OCI-LY3 (cell line): ENCODE results near the gene ZC3H10.

ENCODE experiments used
- H2AFZ ChIP-seq: fragments of 200-600, 300-600 bp; shearing (Covaris generic); 2 replicates; pipeline ENCODE4 v1.6.0; 2014; ENCODE audit warnings: antibody characterized with exemption, low read depth, low read length
- H3K27ac ChIP-seq: fragments of 200-600, 300-600 bp; sonication (generic); 2 replicates; pipeline ENCODE4 v1.5.1; 2014; ENCODE audit warnings: mild to moderate bottlenecking, low read length, moderate library complexity, mixed read lengths
- H3K27me3 ChIP-seq: fragments of 200-600, 300-600 bp; sonication (generic); 2 replicates; pipeline ENCODE4 v1.6.1; 2014; ENCODE audit warnings: low read depth, low read length, mixed read lengths
- H3K36me3 ChIP-seq: fragments of 200-600, 300-600 bp; sonication (generic); replicated peaks from 2 replicates; pipeline ENCODE3; 2014; ENCODE audit warnings: low read depth, low read length, mixed read lengths
- H3K4me1 ChIP-seq: fragments of 300-600, 200-600 bp; sonication (generic); 2 replicates; pipeline ENCODE4 v1.6.1; 2014; ENCODE audit warnings: low read length, mixed read lengths
- H3K4me2 ChIP-seq: fragments of 200-600, 300-600 bp; sonication (generic); 2 replicates; pipeline ENCODE4 v1.6.1; 2014; ENCODE audit warnings: low read length, mixed read lengths
- H3K4me3 ChIP-seq: fragments of 300-600, 200-600 bp; sonication (generic); 2 replicates; pipeline ENCODE4 v1.5.1; 2014; ENCODE audit warnings: antibody characterized with exemption, mild to moderate bottlenecking, low read length, moderate library complexity
- H3K79me2 ChIP-seq: fragments of 300-600, 200-600 bp; shearing (Covaris generic); 2 replicates; pipeline ENCODE4 v1.6.1; 2014; ENCODE audit warnings: mild to moderate bottlenecking, low read length, mixed read lengths
- H3K9ac ChIP-seq: fragments of 300-600, 200-600 bp; shearing (Covaris generic); 2 replicates; pipeline ENCODE4 v1.6.0; 2014; ENCODE audit warnings: mild to moderate bottlenecking, low read length, moderate library complexity
- H3K9me3 ChIP-seq: fragments of 200-600, 300-600 bp; shearing (Covaris generic); 2 replicates; pipeline ENCODE4 v1.6.1; 2014; ENCODE audit warnings: low read length, mixed read lengths; ENCODE audit not compliant: insufficient read depth
- H4K20me1 ChIP-seq: fragments of 200-600, 300-600 bp; sonication (generic); 2 replicates; pipeline ENCODE4 v1.6.1; 2016; ENCODE audit warnings: low read length, mixed read lengths; ENCODE audit not compliant: insufficient read depth
- CTCF ChIP-seq: fragments of 200-600, 300-600 bp; sonication (generic); IDR thresholded peaks from 2 replicates; pipeline ENCODE4 v1.5.1; 2014; ENCODE audit warnings: antibody characterized with exemption, low read length, low read depth
- EZH2phosphoT487 ChIP-seq: fragments of 200-600 bp; shearing (Covaris generic); IDR thresholded peaks from 2 replicates; pipeline ENCODE4 v1.6.1; 2018; ENCODE audit warnings: antibody characterized with exemption, mixed run types, low read depth

The ZC3H10 gene

DNA sequence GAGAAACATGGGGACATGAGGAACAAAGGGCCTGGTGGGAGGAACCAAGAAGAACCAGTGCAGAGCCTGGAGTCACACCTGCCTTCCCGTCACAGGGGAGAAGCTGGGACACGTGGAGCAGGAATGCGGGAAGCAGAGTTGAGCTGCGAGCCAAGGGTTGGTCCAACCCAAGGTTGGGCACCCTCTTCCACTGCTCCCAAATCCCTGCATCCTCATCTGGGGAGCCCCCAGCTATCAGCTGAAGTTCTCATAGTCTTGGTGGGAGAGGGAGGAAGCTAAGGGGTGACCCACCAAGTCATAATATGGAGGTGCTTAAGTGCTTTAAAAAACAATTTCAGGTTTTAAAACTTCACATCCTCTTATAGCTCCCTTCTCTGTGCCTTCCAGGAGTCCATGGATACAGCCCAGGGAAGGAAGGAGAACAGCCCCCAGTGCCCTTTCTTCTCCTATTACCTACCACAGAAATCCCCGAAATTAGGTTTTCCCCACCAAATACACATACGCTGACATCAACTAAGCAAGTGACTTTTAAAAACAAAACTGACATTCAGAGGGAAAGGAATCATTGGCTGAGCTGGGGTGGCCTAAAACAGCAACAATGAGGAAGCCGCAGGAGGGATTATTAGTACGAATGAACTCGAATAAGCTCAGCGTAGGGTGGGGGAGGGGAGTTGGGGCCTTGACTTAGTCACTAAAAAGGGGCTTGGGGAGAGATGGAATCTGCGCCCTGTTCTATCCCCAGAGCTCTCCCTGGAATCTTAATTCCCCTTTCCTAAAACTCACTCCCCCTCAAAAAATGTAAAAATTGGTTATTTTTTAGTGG is 44.6 kb downstream of the ZC3H10 start:
- H4K20me1 ChIP-seq: peaks cover 24% of the 10 kb centered on the region
- no peak for TF ChIP-seq CTCF
- TF ChIP-seq EZH2phosphoT487: no peak
- no peaks in the 10 kb centered on the region for H3K9me3 ChIP-seq
- no peak overlapping the region for H3K9ac ChIP-seq
- H3K36me3 ChIP-seq: peaks cover 68% of the 10 kb centered on the region
- no peak overlapping the region for H3K4me3 ChIP-seq
- no peak overlapping the region for H3K27ac ChIP-seq
- peaks cover 15% of the 10 kb centered on the region for H3K4me1 ChIP-seq
- no peak overlapping the region for H2AFZ ChIP-seq
- H3K4me2 ChIP-seq: no peak overlapping the region
- peaks cover 29% of the 10 kb centered on the region for H3K79me2 ChIP-seq
- no peaks in the 10 kb centered on the region for H3K27me3 ChIP-seq

DNA sequence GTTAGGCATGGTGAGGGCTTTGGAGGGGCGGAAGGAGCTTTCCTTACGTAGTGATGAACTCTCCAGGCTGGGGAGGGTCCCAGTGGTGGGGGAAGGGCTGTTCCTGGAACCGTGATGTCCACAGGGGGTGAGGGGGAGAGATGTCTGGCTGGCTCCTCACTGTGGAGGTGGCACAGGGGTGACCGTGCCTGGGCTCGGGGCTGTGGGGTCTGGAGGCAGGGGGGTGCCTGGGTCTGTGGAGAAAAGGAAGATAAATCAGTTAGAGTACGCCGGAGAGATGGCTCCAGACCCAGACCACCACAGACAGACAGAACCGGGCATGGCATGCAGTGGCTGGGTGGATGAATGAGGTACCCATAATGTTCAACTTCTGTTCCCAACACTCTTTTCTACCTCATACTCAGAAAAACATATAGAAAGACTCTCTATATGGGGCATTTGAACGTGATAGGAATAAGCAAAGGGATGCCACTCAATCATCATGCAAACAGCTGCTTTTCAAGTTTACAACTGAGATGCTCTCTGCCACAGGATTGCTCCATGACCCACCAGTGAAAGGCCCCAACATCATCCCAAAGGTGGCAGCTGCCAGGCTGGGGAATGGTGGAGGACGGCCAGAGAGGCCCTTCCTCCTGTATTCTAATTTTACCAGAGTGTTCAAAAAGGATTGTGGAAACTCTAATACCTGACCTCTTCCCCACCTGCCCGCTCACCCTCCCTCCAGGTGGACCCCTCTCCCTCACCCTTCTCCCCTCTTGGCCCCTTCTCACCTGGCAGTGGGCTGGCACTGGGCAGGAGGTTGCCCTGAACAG is 45.7 kb downstream of the ZC3H10 start:
- Histone ChIP-seq H3K4me3 (no peak overlapping the region), H3K27ac (no peak overlapping the region), H3K36me3 (peaks cover 68% of the 10 kb centered on the region), H4K20me1 (peaks cover 24% of the 10 kb centered on the region), H2AFZ (no peak overlapping the region), H3K27me3 (no peaks in the 10 kb centered on the region), H3K9me3 (no peaks in the 10 kb centered on the region), H3K9ac (no peak overlapping the region), H3K4me1 (peaks cover 15% of the 10 kb centered on the region), H3K4me2 (no peak overlapping the region), H3K79me2 (peaks cover 23% of the 10 kb centered on the region)
- TF ChIP-seq CTCF (no peak), EZH2phosphoT487 (no peak)

DNA sequence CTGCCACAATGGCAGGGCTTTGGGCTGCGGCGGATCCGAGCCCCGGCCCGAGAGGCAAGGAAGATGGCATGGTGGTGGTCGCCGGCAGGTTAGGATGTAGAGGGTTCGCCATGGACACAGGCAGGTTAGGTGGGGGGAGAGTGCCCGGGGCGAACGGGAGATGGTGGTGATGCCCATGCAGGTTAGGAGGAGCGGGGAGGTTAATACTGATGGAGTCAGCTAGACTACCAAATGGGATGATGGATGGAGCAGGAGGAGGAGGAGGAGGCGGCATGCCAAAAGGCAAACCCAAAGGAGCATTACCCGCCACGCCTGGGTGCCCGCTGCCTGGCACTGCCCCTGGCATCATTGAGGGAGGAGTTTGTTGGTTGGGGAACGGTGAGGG is 46.3 kb downstream of the ZC3H10 start:
- TF ChIP-seq EZH2phosphoT487 (no peak), CTCF (no peak)
- no peak overlapping the region for H3K4me2 ChIP-seq
- H3K27ac ChIP-seq: no peak overlapping the region
- H3K27me3 ChIP-seq: no peaks in the 10 kb centered on the region
- no peak overlapping the region for H3K9ac ChIP-seq
- no peak overlapping the region for H3K4me3 ChIP-seq
- no peaks in the 10 kb centered on the region for H3K9me3 ChIP-seq
- H3K4me1 ChIP-seq: peaks cover 14% of the 10 kb centered on the region
- peaks cover 62% of the 10 kb centered on the region for H3K36me3 ChIP-seq
- H4K20me1 ChIP-seq: peaks cover 20% of the 10 kb centered on the region
- peaks cover 17% of the 10 kb centered on the region for H3K79me2 ChIP-seq
- no peak overlapping the region for H2AFZ ChIP-seq

- Histone ChIP-seq H3K4me3 (no peak overlapping the region), H4K20me1 (peaks cover 10% of the 10 kb centered on the region; the same call in 1 of the 2 replicates), H2AFZ (no peak overlapping the region), H3K36me3 (peaks cover 58% of the 10 kb centered on the region), H3K9me3 (no peaks in the 10 kb centered on the region), H3K9ac (no peak overlapping the region), H3K4me1 (peaks cover 4% of the 10 kb centered on the region; the same call in 1 of the 2 replicates), H3K27me3 (no peaks in the 10 kb centered on the region), H3K4me2 (no peak overlapping the region), H3K27ac (no peak overlapping the region), H3K79me2 (peaks cover 7% of the 10 kb centered on the region)
- TF ChIP-seq CTCF (no peak), EZH2phosphoT487 (no peak)
These were observed 47.3 kb downstream of the ZC3H10 start for GRCh38 chr12:56165369-56165768.
